ENCODE results near the gene PLEKHM2. TPM values are rescaled to one million over a fixed set of nuclear protein-coding genes. Genes with fewer than 3 reads are reported as not detected.

Gene PLEKHM2
- total and polyA plus RNA-seq, 2 of the 8 experiments (the other 6 are each of a cell fraction or from before 2014, with no cell fraction given): 38.3 to 47.6 TPM

DNA sequence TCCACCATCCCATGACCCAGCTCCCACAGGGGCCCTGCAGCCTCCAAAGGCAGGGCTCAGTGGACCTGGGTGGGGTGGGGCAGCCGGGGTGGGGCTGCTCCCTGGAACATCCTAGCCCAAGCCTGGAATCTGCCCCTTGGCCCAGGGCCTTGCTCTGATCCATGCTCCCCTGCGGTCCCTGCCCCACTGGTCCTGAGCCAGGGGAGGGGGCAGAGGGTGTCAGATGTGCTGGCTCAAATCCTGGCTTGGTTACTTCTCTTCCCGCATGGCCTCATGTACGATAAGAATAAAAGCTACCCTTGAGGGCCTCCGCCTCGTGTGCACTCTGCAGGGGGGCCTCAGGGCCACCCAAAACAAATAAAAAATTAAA, 52.8 kb downstream of the PLEKHM2 start:
- peaks cover 0 to 8% (median 3%) of the 10 kb centered on the region in 4 experiments; a peak in 5 of 8 replicates for H3K36me3 ChIP-seq (ENCODE audit: control insufficient read depth in 2 of 4, insufficient read depth in 4 of 4, low read length in 3 of 4)
- POLR2A ChIA-PET (ENCODE audit: partially characterized antibody): interaction anchor here (0.8 to 2.0 kb wide), 7 partner anchors 11 to 118 kb away, joined by 3 to 6 read pairs (median 4); no protein-coding TSS in a partner anchor
- no peaks in the 10 kb centered on the region for H3K27me3 ChIP-seq (replicated peaks in 1 of 4; ENCODE audit: control insufficient read depth in 3 of 4, extremely low read depth in 1 of 4, insufficient read depth in 3 of 4, low read length in 3 of 4)
- no peak overlapping the region for H2BK12ac ChIP-seq (ENCODE audit: low read depth, low read length)
- H2BK15ac ChIP-seq (ENCODE audit: low read length): no peak overlapping the region
- 78% methylated on average over 6 of the region's 6 CpGs; no CpG with 5 or more reads in 1 of the 2 experiments for WGBS, 2 experiments (ENCODE audit: extremely low coverage in 1 of 2, insufficient coverage in 1 of 2, insufficient read length in 1 of 2, insufficient replicate concordance in 2 of 2, low coverage in 1 of 2, low lambda C conversion rate in 2 of 2, missing lambda C conversion rate in 1 of 2)
- CTCF ChIA-PET (ENCODE audit: partially characterized antibody): interaction anchor here (0.6 to 6.1 kb wide), 5 partner anchors 11 to 501 kb away, joined by 3 to 41 read pairs (median 3); no protein-coding TSS in a partner anchor
- H3K4ac ChIP-seq (replicated peaks; ENCODE audit: insufficient read length, low read depth, low read length): no peak overlapping the region
- H3K4me1 ChIP-seq (replicated peaks in 1 of 4; ENCODE audit: control insufficient read depth in 3 of 4, insufficient read depth in 4 of 4, low read length in 3 of 4): peaks cover 0 to 17% (median 5%) of the 10 kb centered on the region in 4 experiments; a peak in 5 of 7 replicates
- H3K9ac ChIP-seq (replicated peaks in 1 of 4; ENCODE audit: extremely low read depth in 1 of 4, low read depth in 3 of 4, low read length in 3 of 4): no peak overlapping the region
- H3K27ac ChIP-seq (ENCODE audit: low read depth, low read length): no peak overlapping the region
- H4K8ac ChIP-seq (ENCODE audit: extremely low read depth, insufficient read depth, low read length): no peak overlapping the region
- no peak overlapping the region for H3K56ac ChIP-seq (replicated peaks; ENCODE audit: insufficient read length, low read depth, low read length)
- H3K79me1 ChIP-seq (ENCODE audit: low read depth, low read length): no peaks in the 10 kb centered on the region
- H3K4me3 ChIP-seq (ENCODE audit: extremely low read depth in 1 of 4, insufficient read depth in 2 of 4, low read depth in 3 of 4, low read length in 4 of 4): no peak overlapping the region
- H2AK5ac ChIP-seq (ENCODE audit: low read depth, low read length): no peak overlapping the region
- no peak overlapping the region for H3K23ac ChIP-seq (ENCODE audit: insufficient read length)
- FAIRE-seq (no peak), DNase-seq (ENCODE audit: low read depth in 1 of 2, low spot score in 2 of 2) (no peak)
- H4K91ac ChIP-seq (replicated peaks; ENCODE audit: insufficient read length, low read length): no peak overlapping the region
- no peak overlapping the region for H3K4me2 ChIP-seq (ENCODE audit: insufficient read depth in 1 of 2, low read depth in 2 of 2, low read length in 2 of 2)
- no peaks in the 10 kb centered on the region for H3K23me2 ChIP-seq (ENCODE audit: low read depth, low read length)
- no peak overlapping the region for H2BK20ac ChIP-seq (ENCODE audit: low read length)
- no peak overlapping the region for H3K14ac ChIP-seq (ENCODE audit: insufficient read length)
- no peak overlapping the region for H2BK5ac ChIP-seq (ENCODE audit: low read depth, low read length)
- no peak overlapping the region for H2AFZ ChIP-seq (ENCODE audit: low read length)
- peaks cover 4 to 6% of the 10 kb centered on the region in 2 experiments for H4K20me1 ChIP-seq (replicated peaks in 1 of 2; ENCODE audit: control insufficient read depth in 1 of 2, insufficient read depth in 2 of 2, low read length in 2 of 2)
- H3K9me3 ChIP-seq (ENCODE audit: insufficient read depth in 2 of 2, low read depth in 1 of 2, low read length in 1 of 2): no peaks in the 10 kb centered on the region
- no peak overlapping the region for H2BK120ac ChIP-seq (replicated peaks; ENCODE audit: low read depth, low read length)
- H3K18ac ChIP-seq (ENCODE audit: extremely low read depth, low read length): no peak overlapping the region
- H3K79me2 ChIP-seq (ENCODE audit: control insufficient read depth in 1 of 2, insufficient read depth in 2 of 2, low read length in 2 of 2): no peaks in the 10 kb centered on the region
- TF ChIP-seq BRCA1 (IDR thresholded peaks at IDR 0.05; ENCODE audit: low read depth, low read length) (no peak), EZH2 (IDR thresholded peaks at IDR 0.05; ENCODE audit: low read depth, low read length, severe bottlenecking) (no peak), CHD2 (IDR thresholded peaks at IDR 0.05; ENCODE audit: low read length) (no peak)
- TF ChIP-seq, protein P1, sequence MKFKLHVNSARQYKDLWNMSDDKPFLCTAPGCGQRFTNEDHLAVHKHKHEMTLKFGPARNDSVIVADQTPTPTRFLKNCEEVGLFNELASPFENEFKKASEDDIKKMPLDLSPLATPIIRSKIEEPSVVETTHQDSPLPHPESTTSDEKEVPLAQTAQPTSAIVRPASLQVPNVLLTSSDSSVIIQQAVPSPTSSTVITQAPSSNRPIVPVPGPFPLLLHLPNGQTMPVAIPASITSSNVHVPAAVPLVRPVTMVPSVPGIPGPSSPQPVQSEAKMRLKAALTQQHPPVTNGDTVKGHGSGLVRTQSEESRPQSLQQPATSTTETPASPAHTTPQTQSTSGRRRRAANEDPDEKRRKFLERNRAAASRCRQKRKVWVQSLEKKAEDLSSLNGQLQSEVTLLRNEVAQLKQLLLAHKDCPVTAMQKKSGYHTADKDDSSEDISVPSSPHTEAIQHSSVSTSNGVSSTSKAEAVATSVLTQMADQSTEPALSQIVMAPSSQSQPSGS (IDR thresholded peaks at IDR 0.05; ENCODE audit: low read length): no peak
- H4K5ac ChIP-seq (ENCODE audit: insufficient read length, low read depth, low read length): no peak overlapping the region

Measured in H1 (cell line).